Ishikawa (cell line): Measurements from ENCODE around the gene HOXD13.

Source experiments
- CEBPB ChIP-seq: IDR thresholded peaks from 2 replicates; pipeline ENCODE4 v1.6.1; 2012
- CREB1 ChIP-seq: IDR thresholded peaks from 2 replicates; pipeline ENCODE4 v1.6.1; 2012; ENCODE audit warnings: low read depth
- EGR1 ChIP-seq: IDR thresholded peaks from 2 replicates; pipeline ENCODE4 v1.6.1; 2012
- EP300 ChIP-seq: IDR thresholded peaks from 2 replicates; pipeline ENCODE4 v1.6.1; 2012; ENCODE audit warnings: borderline replicate concordance
- FOXM1 ChIP-seq: IDR thresholded peaks from 2 replicates; pipeline ENCODE4 v1.6.1; 2012; ENCODE audit warnings: low read depth, borderline replicate concordance
- NFIC ChIP-seq: IDR thresholded peaks from 2 replicates; pipeline ENCODE4 v1.6.1; 2012
- RAD21 ChIP-seq: IDR thresholded peaks from 2 replicates; pipeline ENCODE4 v1.6.1; 2012; ENCODE audit warnings: low read depth
- REST ChIP-seq: IDR thresholded peaks from 2 replicates; pipeline ENCODE4 v1.6.1; 2012; ENCODE audit warnings: low read depth, mild to moderate bottlenecking
- TAF1 ChIP-seq: IDR thresholded peaks from 2 replicates; pipeline ENCODE4 v1.6.1; 2012; ENCODE audit warnings: low read depth, mild to moderate bottlenecking
- TCF12 ChIP-seq: IDR thresholded peaks from 2 replicates; pipeline ENCODE4 v1.6.1; 2012; ENCODE audit warnings: low read depth
- TEAD4 ChIP-seq: IDR thresholded peaks from 2 replicates; pipeline ENCODE4 v1.6.1; 2012
- USF1 ChIP-seq: IDR thresholded peaks from 2 replicates; pipeline ENCODE4 v1.6.1; 2012
- YY1 ChIP-seq: IDR thresholded peaks from 2 replicates; pipeline ENCODE4 v1.6.1; 2012; ENCODE audit warnings: low read depth
- ZBTB7A ChIP-seq: IDR thresholded peaks from 2 replicates; pipeline ENCODE4 v1.6.1; 2012; ENCODE audit warnings: low read depth
- TF ChIP-seq, protein P1 (sequence below): IDR thresholded peaks from 2 replicates; pipeline ENCODE4 v1.6.1; 2012

The HOXD13 gene

GRCh38 chr2:176117823-176118371 is 25.4 kb downstream of the HOXD13 start:
- no peak for TF ChIP-seq EGR1
- TF ChIP-seq CREB1 = no peak
- TF ChIP-seq REST = no peak
- TF ChIP-seq USF1 = no peak
- no peak for TF ChIP-seq NFIC
- TF ChIP-seq, protein P1, sequence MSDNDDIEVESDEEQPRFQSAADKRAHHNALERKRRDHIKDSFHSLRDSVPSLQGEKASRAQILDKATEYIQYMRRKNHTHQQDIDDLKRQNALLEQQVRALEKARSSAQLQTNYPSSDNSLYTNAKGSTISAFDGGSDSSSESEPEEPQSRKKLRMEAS = no peak
- TF ChIP-seq FOXM1 = no peak
- TF ChIP-seq CEBPB = no peak
- no peak for TF ChIP-seq YY1
- no peak for TF ChIP-seq TCF12

GRCh38 chr2:176118601-176119339 is 26.2 kb downstream of the HOXD13 start:
- peak; percentile 49 for TF ChIP-seq RAD21
- TF ChIP-seq, protein P1 = no peak

DNA sequence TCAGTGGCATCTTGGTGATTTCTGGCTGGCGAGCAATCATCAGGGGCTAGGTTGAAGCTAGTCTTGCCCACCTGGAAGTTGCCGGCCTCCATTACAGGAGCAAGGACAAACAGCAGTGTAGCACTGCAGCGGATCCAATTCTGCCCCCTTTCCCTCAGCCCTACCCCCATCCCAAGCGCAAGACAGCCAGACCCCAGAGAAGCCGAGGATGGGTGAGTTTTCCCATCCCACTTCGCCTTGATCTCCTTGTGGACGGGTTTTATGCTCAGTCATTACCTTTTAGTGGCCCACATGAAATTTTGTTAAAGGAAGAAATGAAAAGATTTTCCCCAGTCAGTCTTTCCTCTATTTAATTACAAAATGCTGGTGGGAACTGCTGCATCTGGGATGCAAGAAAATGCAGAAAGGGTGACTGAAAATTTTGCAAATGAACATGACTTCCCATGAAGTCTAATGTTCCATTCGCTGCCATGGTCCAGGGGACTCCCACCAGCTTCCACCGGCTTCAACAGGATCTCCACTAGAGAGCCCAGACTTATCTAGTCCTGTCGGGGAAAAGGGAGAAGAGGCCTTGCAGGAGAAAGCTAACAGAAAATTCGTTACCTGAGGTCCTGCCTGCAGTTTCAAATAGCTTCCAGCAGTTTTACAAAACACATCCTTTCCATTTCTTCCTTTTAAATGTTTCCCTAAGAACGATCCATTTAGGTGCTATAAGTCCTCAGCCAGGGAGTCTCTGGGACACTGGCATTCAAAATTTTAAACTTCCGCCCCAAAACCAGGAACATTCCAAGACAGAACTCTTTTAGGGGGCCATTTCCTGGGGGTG is 28.1 kb downstream of the HOXD13 start:
- TF ChIP-seq NFIC (no peak), CREB1 (no peak), USF1 (no peak), ZBTB7A (no peak), REST (no peak), RAD21 (no peak), YY1 (no peak), CEBPB (no peak), EGR1 (no peak), EP300 (no peak), TEAD4 (no peak), TCF12 (no peak), FOXM1 (no peak), TAF1 (no peak)
- TF ChIP-seq, protein P1 = no peak

DNA sequence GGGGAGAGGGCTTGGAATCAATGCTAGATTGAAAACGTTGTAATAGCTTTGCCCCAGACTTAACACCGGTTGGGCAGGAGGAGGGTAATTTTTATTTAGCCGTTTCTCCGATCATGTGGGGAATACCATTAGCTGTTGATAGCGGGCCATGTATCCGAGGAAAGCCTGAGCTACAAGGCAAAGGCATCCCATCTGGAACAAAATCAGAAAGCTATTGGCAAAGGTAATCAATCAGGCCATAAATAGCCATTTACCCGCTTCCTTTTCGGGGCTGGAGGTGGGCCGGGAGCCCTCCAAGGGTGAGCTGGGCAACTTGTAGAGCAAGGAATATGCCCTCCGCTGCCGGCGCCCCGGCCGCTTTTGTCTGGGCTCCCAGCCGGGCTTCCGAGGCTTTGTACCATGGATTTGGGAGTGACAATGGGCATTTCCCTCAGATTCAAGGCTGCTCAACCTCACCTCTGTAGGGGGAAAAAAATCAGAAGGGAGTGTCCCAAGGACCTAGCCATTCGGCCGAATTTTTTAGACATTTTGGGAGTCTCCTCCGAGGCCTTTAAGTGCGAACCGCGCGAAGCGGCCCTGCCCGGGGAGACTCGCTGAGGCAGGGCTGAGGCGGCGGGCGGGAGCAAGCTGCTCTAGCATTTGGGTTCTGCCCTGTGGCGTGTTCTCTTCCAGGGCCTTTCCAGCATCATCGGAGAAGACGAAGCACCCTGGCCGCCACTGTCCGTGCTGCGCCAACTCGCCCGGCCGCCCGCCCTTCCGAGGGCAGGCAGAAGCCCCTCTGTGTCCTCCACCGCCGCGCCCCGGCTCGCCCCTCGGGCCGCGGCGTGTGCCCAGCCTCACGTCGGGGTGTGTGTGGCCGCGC is 28.9 kb downstream of the HOXD13 start:
- no peak for TF ChIP-seq REST
- no peak for TF ChIP-seq FOXM1
- TF ChIP-seq YY1 = no peak
- no peak for TF ChIP-seq TEAD4
- no peak for TF ChIP-seq USF1
- no peak for TF ChIP-seq CEBPB
- TF ChIP-seq RAD21 = no peak
- TF ChIP-seq EGR1 = no peak
- no peak for TF ChIP-seq EP300
- no peak for TF ChIP-seq CREB1
- no peak for TF ChIP-seq TAF1
- no peak for TF ChIP-seq NFIC
- no peak for TF ChIP-seq TCF12
- no peak for TF ChIP-seq ZBTB7A
- TF ChIP-seq, protein P1 = no peak
